ENCODE results near the gene PAN3. TPM values are rescaled to one million over a fixed set of nuclear protein-coding genes. Genes with fewer than 3 reads are reported as not detected.

PAN3 gene
- total and polyA plus RNA-seq, 7 donors = 5.1 to 43.3 (median 39.2) TPM

DNA sequence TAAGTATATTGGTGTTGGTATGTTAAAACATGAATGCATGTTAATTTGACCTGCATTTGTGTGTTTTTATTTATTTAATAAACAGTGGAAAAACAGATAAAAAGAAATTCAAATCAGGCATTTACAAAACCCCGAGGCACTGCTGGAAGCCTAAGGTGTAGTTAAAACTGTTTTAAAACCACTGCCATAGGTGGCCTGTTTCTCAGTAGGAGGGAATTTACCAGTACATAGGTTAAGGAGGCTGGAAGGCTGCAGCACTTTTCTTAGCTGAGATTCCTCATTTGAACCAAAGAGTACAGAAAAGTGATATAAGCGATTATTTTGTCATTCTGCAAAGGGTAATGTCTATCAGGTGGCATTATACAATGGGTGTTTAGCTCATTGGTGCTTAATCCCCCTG, 99.6 kb downstream of the PAN3 start:
- WGBS, 2 donors = 91 to 96% methylated on average over 2 of the region's 2 CpGs

DNA sequence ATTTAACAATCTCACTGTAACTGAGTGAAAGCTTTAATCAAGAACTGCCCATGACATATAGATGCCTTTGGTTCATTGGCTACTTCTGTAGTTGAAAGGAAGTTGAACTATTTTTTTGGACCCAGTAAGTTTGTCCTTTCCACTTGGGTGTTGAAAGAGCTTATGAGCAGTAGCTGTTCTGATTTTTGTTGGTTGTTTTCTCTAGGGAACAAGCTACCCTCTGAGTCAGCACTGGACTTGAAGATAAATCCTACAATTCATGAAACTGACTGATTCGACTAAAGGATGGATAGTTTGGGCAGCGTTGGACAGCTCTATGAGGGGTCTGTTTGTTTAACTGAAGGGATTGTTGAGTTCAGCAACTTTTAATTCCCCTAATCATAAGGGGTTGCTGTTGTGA, 101.0 kb downstream of the PAN3 start:
- no peak overlapping the region for H3K27ac ChIP-seq
- WGBS, 2 donors = 85 to 88% methylated on average over 2 of the region's 2 CpGs
- no peaks in the 10 kb centered on the region for H3K9me3 ChIP-seq
- no peaks in the 10 kb centered on the region for H3K27me3 ChIP-seq
- peaks cover 0 to 19% (median 0%) of the 10 kb centered on the region in 4 donors for H3K36me3 ChIP-seq
- no peak overlapping the region for H3K4me3 ChIP-seq
- no peak for DNase-seq
- intact Hi-C loops (cut with DNase I) = no loop called here
- TF ChIP-seq, protein P1, sequence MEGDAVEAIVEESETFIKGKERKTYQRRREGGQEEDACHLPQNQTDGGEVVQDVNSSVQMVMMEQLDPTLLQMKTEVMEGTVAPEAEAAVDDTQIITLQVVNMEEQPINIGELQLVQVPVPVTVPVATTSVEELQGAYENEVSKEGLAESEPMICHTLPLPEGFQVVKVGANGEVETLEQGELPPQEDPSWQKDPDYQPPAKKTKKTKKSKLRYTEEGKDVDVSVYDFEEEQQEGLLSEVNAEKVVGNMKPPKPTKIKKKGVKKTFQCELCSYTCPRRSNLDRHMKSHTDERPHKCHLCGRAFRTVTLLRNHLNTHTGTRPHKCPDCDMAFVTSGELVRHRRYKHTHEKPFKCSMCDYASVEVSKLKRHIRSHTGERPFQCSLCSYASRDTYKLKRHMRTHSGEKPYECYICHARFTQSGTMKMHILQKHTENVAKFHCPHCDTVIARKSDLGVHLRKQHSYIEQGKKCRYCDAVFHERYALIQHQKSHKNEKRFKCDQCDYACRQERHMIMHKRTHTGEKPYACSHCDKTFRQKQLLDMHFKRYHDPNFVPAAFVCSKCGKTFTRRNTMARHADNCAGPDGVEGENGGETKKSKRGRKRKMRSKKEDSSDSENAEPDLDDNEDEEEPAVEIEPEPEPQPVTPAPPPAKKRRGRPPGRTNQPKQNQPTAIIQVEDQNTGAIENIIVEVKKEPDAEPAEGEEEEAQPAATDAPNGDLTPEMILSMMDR (IDR thresholded peaks at IDR 0.05) = no peak
- TF ChIP-seq POLR2AphosphoS5 (IDR thresholded peaks at IDR 0.05) (no peak), EP300 (IDR thresholded peaks at IDR 0.05) (no peak), POLR2A (IDR thresholded peaks at IDR 0.05) (no peak)
- H3K4me1 ChIP-seq = no peaks in the 10 kb centered on the region

More for the DNA sequence above, 99.6 kb downstream of the PAN3 start:
- Histone ChIP-seq H3K27me3 (no peaks in the 10 kb centered on the region), H3K27ac (no peak overlapping the region), H3K9me3 (no peaks in the 10 kb centered on the region), H3K36me3 (peaks cover 0 to 12% (median 0%) of the 10 kb centered on the region in 4 donors), H3K4me1 (no peaks in the 10 kb centered on the region), H3K4me3 (no peak overlapping the region)
- DNase-seq = no peak
- intact Hi-C loops (cut with DNase I) = no loop called here
- TF ChIP-seq, protein P1 (IDR thresholded peaks at IDR 0.05) = no peak
- no peak for TF ChIP-seq POLR2AphosphoS5 (IDR thresholded peaks at IDR 0.05)
- TF ChIP-seq POLR2A (IDR thresholded peaks at IDR 0.05) = no peak

DNA sequence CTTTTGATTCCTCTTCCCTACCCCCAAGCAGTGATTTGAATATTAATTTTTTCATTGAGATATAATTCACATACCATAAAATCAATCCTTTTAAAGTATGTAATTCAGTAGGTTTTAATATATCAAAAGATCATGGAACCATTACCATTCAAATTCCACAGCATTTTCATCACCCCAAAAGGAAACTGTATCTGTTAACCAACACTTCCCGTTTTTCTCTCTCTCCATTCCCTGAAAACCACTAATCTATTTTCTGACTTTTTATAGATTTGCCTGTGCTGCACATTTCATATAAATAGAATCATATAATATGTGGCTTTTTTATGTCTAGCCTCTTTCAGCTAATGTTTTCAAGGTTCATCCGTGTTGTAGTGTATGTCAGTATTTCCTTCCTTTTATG, 107.1 kb downstream of the PAN3 start:
- WGBS, 2 donors = 59 to 94% methylated on average over 2 of the region's 2 CpGs
- intact Hi-C loops (cut with DNase I) = no loop called here

DNA sequence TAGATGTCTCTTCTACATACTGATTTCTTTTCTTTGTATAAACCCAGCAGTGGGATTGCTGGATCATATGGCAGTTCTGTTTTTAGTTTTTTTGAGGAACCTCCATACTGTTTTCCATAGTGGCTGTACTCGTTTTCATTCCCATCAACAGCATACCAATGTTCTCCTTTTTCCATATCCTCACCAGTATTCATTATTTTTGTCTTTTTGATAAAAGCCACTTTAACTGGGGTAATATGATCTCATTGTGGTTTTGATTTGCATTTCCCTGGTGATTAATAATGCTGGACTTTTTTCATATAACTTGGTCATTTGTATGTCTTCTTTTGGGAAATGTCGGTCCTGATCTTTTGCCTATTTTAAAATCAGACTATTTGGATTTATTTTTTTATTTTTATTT, 108.5 kb downstream of the PAN3 start:
- H3K9me3 ChIP-seq = no peaks in the 10 kb centered on the region
- peaks cover 0 to 7% (median 0%) of the 10 kb centered on the region in 4 donors for H3K36me3 ChIP-seq
- TF ChIP-seq POLR2A (IDR thresholded peaks at IDR 0.05) = no peak
- TF ChIP-seq, protein P1 (IDR thresholded peaks at IDR 0.05) = no peak
- no peak for TF ChIP-seq EP300 (IDR thresholded peaks at IDR 0.05)
- no peak for TF ChIP-seq POLR2AphosphoS5 (IDR thresholded peaks at IDR 0.05)
- H3K4me3 ChIP-seq = no peak overlapping the region
- no peaks in the 10 kb centered on the region for H3K27me3 ChIP-seq
- no peaks in the 10 kb centered on the region for H3K4me1 ChIP-seq
- H3K27ac ChIP-seq = no peak overlapping the region
- intact Hi-C loops (cut with DNase I) = no loop called here
- 87 to 93% methylated on average over 2 of the region's 2 CpGs for WGBS, 2 donors
- no peak for DNase-seq

More for the DNA sequence above, 107.1 kb downstream of the PAN3 start:
- Histone ChIP-seq H3K27me3 (no peaks in the 10 kb centered on the region), H3K36me3 (peaks cover 0 to 17% (median 0%) of the 10 kb centered on the region in 4 donors), H3K4me1 (no peaks in the 10 kb centered on the region), H3K4me3 (no peak overlapping the region), H3K9me3 (no peaks in the 10 kb centered on the region), H3K27ac (no peak overlapping the region)
- TF ChIP-seq POLR2A (IDR thresholded peaks at IDR 0.05) (no peak), POLR2AphosphoS5 (IDR thresholded peaks at IDR 0.05) (no peak), EP300 (IDR thresholded peaks at IDR 0.05) (no peak)
- TF ChIP-seq, protein P1 (IDR thresholded peaks at IDR 0.05) = no peak
- no peak for DNase-seq

DNA sequence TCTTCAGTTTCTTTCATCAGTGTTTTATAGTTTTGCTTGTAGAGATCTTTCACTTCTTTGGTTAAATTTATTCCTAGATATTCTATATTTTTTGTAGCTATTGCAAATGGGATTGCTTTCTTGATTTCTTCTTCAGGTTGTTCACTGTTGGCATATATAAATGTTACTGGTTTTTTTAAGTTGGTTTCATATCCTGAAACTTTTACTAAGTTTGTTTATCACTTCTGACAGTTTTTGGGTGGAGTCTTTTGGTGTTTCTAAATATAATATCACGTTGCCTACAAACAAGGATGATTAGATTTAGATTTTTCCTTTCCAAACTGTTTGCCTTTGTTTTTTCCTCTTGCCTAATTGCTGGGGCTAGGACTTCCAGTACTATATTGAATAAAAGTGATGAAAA, 109.7 kb downstream of the PAN3 start:
- intact Hi-C loops (cut with DNase I) = no loop called here
- Histone ChIP-seq H3K27ac (no peak overlapping the region), H3K9me3 (no peaks in the 10 kb centered on the region), H3K4me3 (no peak overlapping the region), H3K27me3 (no peaks in the 10 kb centered on the region), H3K36me3 (peaks cover 0 to 7% (median 0%) of the 10 kb centered on the region in 4 donors), H3K4me1 (no peaks in the 10 kb centered on the region)
- TF ChIP-seq POLR2A (IDR thresholded peaks at IDR 0.05) (no peak), EP300 (IDR thresholded peaks at IDR 0.05) (no peak), POLR2AphosphoS5 (IDR thresholded peaks at IDR 0.05) (no peak)
- TF ChIP-seq, protein P1 (IDR thresholded peaks at IDR 0.05) = no peak
- no peak for DNase-seq
- 37 to 55% methylated on average over 1 of the region's 1 CpG for WGBS, 2 donors

All from sigmoid colon (tissue), 7 donors.